Liver (tissue), 3 donors: ENCODE measurements around the gene TLE1.

Experiments used
- CTCF ChIP-seq: fragments of 150-350 bp; IDR thresholded peaks from 2 replicates; pipeline ENCODE4 v1.5.1; 2017; ENCODE audit warnings: improper control_type of control experiment, low read depth, low read length; ENCODE audit not compliant: missing input control
- JUND ChIP-seq, 2 donors: IDR thresholded peaks; 2 replicates each; pipeline ENCODE4 v1.6.1; 2016; ENCODE audit warnings: antibody characterized with exemption in 2 of 2
- RAD21 ChIP-seq, 2 donors: IDR thresholded peaks; 2 replicates each; pipeline ENCODE4 v1.6.1; 2016; ENCODE audit warnings: antibody characterized with exemption in 2 of 2, mild to moderate bottlenecking in 2 of 2
- TAF1 ChIP-seq: conservative IDR thresholded peaks from 2 replicates; pipeline ENCODE4 v1.6.1; 2016; ENCODE audit warnings: antibody characterized with exemption, mild to moderate bottlenecking
- donor health status: healthy.
- donor health status: healthy.

DNA sequence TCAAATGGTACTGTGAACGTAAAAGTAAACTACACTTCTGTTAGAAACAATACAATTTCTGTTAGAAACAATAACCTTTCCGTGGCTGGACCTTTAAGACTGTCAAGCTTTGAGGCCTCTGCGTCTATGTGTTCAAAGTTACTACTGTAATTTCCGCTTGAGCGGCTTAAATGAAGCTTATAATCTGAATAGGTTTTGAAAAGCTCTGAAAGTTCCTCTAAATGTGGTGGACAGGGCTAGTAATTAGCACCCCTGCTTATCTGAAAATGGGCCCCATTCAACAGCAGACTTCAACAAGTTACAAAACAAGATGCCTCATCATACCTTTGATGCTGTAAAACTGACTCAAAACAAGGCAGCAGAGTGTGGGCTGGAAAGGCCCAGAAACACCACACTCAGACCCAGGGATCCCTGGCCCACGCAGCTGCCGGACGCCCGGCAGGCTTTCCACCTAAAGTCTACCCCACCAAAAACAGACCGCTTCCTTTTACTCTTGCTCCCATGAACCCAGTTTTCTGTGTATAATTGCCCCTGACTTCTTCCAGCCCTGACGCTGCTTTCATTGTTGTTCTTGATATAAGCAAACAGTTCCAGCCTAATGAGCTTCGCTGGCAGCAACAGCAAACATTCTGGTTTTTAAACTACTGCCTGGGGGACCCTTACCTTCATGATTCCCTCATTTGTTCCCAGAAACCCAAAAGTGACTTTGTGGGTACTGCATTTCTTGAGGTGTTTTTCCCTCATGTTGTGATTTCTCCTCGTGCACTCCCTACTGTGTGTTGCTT is 66.7 kb downstream of the TLE1 start:
- TF ChIP-seq RAD21 (IDR thresholded peaks at IDR 0.05), result no peak
- TF ChIP-seq JUND (IDR thresholded peaks at IDR 0.05), result no peak
- no peak for TF ChIP-seq TAF1
- no peak for TF ChIP-seq CTCF
